ENCODE results near the gene PSG11. TPM values are rescaled to one million over a fixed set of nuclear protein-coding genes. Genes with fewer than 3 reads are reported as not detected.
"Not testable (repeated sequence)": the region's sequence is repeated elsewhere in the genome, so short reads cannot be mapped to it uniquely, and the experiment has no call there.

Gene PSG11
- not detected for total RNA-seq

- H3K9me3 Mint-ChIP-seq; H3K4me3 Mint-ChIP-seq; H3K27me3 Mint-ChIP-seq; DNase-seq; CTCF ChIA-PET; H3K4me1 Mint-ChIP-seq; POLR2A ChIA-PET; H3K27ac Mint-ChIP-seq; H3K36me3 Mint-ChIP-seq (ENCODE audit: low read depth): not testable (repeated sequence)
These were observed at the start of gene PSG11 for GRCh38 chr19:43026369-43026768. Gene PSG11 (minus strand): TSS chr19:43026469. CDS start chr19:43026372, 97 bp downstream.

GRCh38 chr19:43062418-43062817 is 36.1 kb upstream of the PSG11 start:
- POLR2A ChIA-PET; H3K4me1 Mint-ChIP-seq; H3K27ac Mint-ChIP-seq; DNase-seq; H3K27me3 Mint-ChIP-seq; H3K36me3 Mint-ChIP-seq (ENCODE audit: low read depth); CTCF ChIA-PET; H3K4me3 Mint-ChIP-seq; H3K9me3 Mint-ChIP-seq: not testable (repeated sequence)

GRCh38 chr19:43061326-43061725 is 35.1 kb upstream of the PSG11 start:
- H3K27me3 Mint-ChIP-seq; CTCF ChIA-PET; H3K9me3 Mint-ChIP-seq; POLR2A ChIA-PET; H3K4me1 Mint-ChIP-seq; H3K36me3 Mint-ChIP-seq (ENCODE audit: low read depth); DNase-seq; H3K27ac Mint-ChIP-seq; H3K4me3 Mint-ChIP-seq: not testable (repeated sequence)

GRCh38 chr19:43060254-43060653 is 34.0 kb upstream of the PSG11 start:
- H3K27ac Mint-ChIP-seq; H3K4me1 Mint-ChIP-seq; CTCF ChIA-PET; DNase-seq; POLR2A ChIA-PET; H3K4me3 Mint-ChIP-seq; H3K27me3 Mint-ChIP-seq; H3K36me3 Mint-ChIP-seq (ENCODE audit: low read depth): not testable (repeated sequence)
- peaks cover 13% of the 10 kb centered on the region for H3K9me3 Mint-ChIP-seq

GRCh38 chr19:43059482-43059881 is 33.2 kb upstream of the PSG11 start:
- CTCF ChIA-PET, POLR2A ChIA-PET: not testable (repeated sequence)

GRCh38 chr19:43058440-43058839 is 32.2 kb upstream of the PSG11 start:
- H3K27me3 Mint-ChIP-seq; CTCF ChIA-PET; DNase-seq; H3K27ac Mint-ChIP-seq; H3K36me3 Mint-ChIP-seq (ENCODE audit: low read depth); POLR2A ChIA-PET; H3K4me1 Mint-ChIP-seq; H3K4me3 Mint-ChIP-seq: not testable (repeated sequence)
- peaks cover 23% of the 10 kb centered on the region for H3K9me3 Mint-ChIP-seq

More at GRCh38 chr19:43059482-43059881, 33.2 kb upstream of the PSG11 start:
- H3K4me1 Mint-ChIP-seq; H3K36me3 Mint-ChIP-seq (ENCODE audit: low read depth); H3K27ac Mint-ChIP-seq; H3K27me3 Mint-ChIP-seq; H3K4me3 Mint-ChIP-seq; DNase-seq: not testable (repeated sequence)
- peaks cover 19% of the 10 kb centered on the region for H3K9me3 Mint-ChIP-seq

- H3K27me3 Mint-ChIP-seq; H3K36me3 Mint-ChIP-seq (ENCODE audit: low read depth); H3K4me1 Mint-ChIP-seq; H3K9me3 Mint-ChIP-seq; H3K4me3 Mint-ChIP-seq; POLR2A ChIA-PET; CTCF ChIA-PET; DNase-seq; H3K27ac Mint-ChIP-seq: not testable (repeated sequence)
These were observed 21.7 kb upstream of the PSG11 start for GRCh38 chr19:43047966-43048365.

GRCh38 chr19:43046578-43046977 is 20.3 kb upstream of the PSG11 start:
- H3K4me1 Mint-ChIP-seq; POLR2A ChIA-PET; DNase-seq; H3K36me3 Mint-ChIP-seq (ENCODE audit: low read depth); H3K4me3 Mint-ChIP-seq; H3K9me3 Mint-ChIP-seq; H3K27ac Mint-ChIP-seq; CTCF ChIA-PET; H3K27me3 Mint-ChIP-seq: not testable (repeated sequence)

GRCh38 chr19:43043492-43044180 is 17.4 kb upstream of the PSG11 start:
- H3K4me3 Mint-ChIP-seq; H3K27ac Mint-ChIP-seq; POLR2A ChIA-PET; DNase-seq; H3K27me3 Mint-ChIP-seq; CTCF ChIA-PET; H3K36me3 Mint-ChIP-seq (ENCODE audit: low read depth); H3K4me1 Mint-ChIP-seq; H3K9me3 Mint-ChIP-seq: not testable (repeated sequence)

- H3K4me3 Mint-ChIP-seq; H3K9me3 Mint-ChIP-seq; DNase-seq; H3K36me3 Mint-ChIP-seq (ENCODE audit: low read depth); POLR2A ChIA-PET; H3K27ac Mint-ChIP-seq; H3K4me1 Mint-ChIP-seq; H3K27me3 Mint-ChIP-seq: not testable (repeated sequence)
- CTCF ChIA-PET = interaction anchor here (1.1 kb wide), 1 partner anchor 466 kb away, joined by 4 read pairs; no protein-coding TSS in a partner anchor
These were observed 5.4 kb upstream of the PSG11 start for GRCh38 chr19:43031645-43032044.

- H3K27ac Mint-ChIP-seq = no peak overlapping the region
- no peaks in the 10 kb centered on the region for H3K36me3 Mint-ChIP-seq (ENCODE audit: low read depth)
- no peak for DNase-seq
- no peaks in the 10 kb centered on the region for H3K27me3 Mint-ChIP-seq
- POLR2A ChIA-PET = no interaction called here
- no peak overlapping the region for H3K4me3 Mint-ChIP-seq
- H3K9me3 Mint-ChIP-seq = no peaks in the 10 kb centered on the region
- CTCF ChIA-PET = no interaction called here
- H3K4me1 Mint-ChIP-seq = no peaks in the 10 kb centered on the region
These were observed 2.6 kb upstream of the PSG11 start for GRCh38 chr19:43028866-43029265.

- POLR2A ChIA-PET; H3K9me3 Mint-ChIP-seq; H3K4me3 Mint-ChIP-seq; H3K36me3 Mint-ChIP-seq (ENCODE audit: low read depth); H3K27ac Mint-ChIP-seq; CTCF ChIA-PET; H3K4me1 Mint-ChIP-seq; H3K27me3 Mint-ChIP-seq; DNase-seq: not testable (repeated sequence)
These were observed 1.7 kb upstream of the PSG11 start for GRCh38 chr19:43027985-43028384.

- CTCF ChIA-PET, H3K27ac Mint-ChIP-seq: not testable (repeated sequence)
These were observed 792 bp upstream of the PSG11 start for GRCh38 chr19:43027061-43027460.

GRCh38 chr19:43022098-43022497 is 4.2 kb downstream of the PSG11 start:
- CTCF ChIA-PET = interaction anchor here (1.0 kb wide), 1 partner anchor 165 kb away, joined by 3 read pairs; no protein-coding TSS in a partner anchor
- H3K4me3 Mint-ChIP-seq; H3K4me1 Mint-ChIP-seq; H3K9me3 Mint-ChIP-seq; POLR2A ChIA-PET; H3K36me3 Mint-ChIP-seq (ENCODE audit: low read depth); H3K27me3 Mint-ChIP-seq; H3K27ac Mint-ChIP-seq; DNase-seq: not testable (repeated sequence)

More at GRCh38 chr19:43027061-43027460, 792 bp upstream of the PSG11 start:
- H3K36me3 Mint-ChIP-seq (ENCODE audit: low read depth); H3K4me1 Mint-ChIP-seq; H3K4me3 Mint-ChIP-seq; H3K27me3 Mint-ChIP-seq; POLR2A ChIA-PET; H3K9me3 Mint-ChIP-seq; DNase-seq: not testable (repeated sequence)

Data from activated CD4-positive, alpha-beta T cell treated with anti-CD3 and anti-CD28 coated beads, Interleukin-2, amount 10 ng/mL, durations not matched to agents 7 days and 5 days (primary cell).